CD1c-positive myeloid dendritic cell (primary cell): ENCODE measurements around the gene MCM8.

Experiments
- DNase-seq: peaks from one replicate; pipeline ENCODE4 v3.0.0-alpha.2; 2016; ENCODE audit errors: extremely low spot score

MCM8 gene

DNA sequence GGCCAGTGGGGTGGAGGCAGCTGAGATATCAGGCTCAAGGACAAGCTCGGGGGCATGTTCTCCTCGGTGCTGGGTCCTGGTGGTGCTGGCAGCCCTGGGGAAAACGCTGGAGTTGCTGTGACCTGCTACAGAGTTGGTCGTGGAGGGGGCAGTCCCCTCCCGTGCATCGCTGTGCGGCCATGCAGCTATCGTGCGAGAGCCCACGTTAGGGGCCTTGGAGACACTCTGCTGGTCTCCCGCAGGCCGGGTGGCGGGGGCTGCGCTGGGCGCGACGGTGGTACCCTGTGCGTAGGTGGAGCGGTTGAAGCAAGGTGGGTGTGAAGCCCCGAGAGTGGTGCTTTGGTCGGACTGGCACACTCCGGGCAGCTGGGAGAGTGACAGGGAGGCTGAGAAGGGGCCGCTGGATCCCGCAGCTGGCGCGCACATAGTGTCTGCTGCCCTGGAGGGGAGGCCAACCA lies 91.4 kb downstream of the MCM8 start:
- DNase-seq = no peak

DNA sequence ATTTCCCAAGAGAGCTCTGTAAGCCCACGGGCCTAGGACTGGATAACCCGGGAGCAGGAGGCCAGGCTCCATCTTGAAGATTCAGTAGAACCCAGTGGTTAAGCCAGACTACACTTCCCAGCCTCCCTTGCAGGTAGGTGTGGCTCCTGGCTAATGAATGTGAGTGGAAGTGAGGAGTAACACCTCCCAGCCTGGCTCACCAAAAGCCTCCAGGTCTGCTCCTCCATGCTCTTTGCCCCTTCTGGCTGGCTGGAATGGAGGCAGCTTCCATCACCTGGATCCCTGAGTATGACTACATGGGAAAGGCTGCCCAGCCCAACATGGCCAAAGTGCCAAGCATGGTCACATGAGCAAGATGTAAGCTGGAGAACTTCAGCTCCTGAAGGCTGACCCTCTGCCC lies 93.7 kb downstream of the MCM8 start:
- no peak for DNase-seq

DNA sequence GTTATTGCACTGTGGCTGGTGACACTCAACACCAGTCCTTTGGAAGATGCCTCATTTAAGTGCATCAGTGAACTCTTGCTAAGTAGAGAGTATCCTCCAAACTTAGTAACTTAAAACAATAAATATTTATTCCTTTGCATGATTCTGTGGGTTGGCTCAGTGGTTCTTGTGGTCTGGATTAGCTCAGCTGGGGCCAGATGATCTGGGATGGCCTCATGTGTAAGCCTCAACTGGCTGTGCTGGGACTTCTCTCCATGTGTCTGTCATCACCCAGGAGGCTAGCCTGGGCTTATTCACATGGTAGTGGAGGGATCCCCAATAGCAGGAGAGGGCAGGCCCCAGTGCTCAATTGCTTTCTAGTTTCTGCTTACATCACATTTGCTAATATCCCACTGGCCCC lies 95.1 kb downstream of the MCM8 start:
- no peak for DNase-seq

DNA sequence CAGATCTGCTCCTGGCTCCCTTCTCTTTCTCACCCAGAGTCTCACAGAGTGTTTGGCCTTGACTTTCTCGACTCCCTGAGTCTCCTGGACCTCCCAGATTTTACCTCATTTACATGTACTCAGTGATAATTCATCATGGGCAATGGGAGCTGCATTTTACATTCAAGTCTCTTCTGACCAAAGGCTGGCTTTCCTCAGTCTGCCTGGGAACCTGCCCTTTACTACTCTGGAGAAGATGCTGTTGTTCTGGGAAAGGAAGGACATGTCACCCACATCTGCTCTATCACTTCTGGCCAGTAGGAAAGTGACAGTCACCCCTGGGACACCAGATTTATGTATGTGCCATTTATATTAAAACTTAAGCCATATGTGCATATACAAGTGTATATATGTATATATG lies 96.0 kb downstream of the MCM8 start:
- DNase-seq = no peak

DNA sequence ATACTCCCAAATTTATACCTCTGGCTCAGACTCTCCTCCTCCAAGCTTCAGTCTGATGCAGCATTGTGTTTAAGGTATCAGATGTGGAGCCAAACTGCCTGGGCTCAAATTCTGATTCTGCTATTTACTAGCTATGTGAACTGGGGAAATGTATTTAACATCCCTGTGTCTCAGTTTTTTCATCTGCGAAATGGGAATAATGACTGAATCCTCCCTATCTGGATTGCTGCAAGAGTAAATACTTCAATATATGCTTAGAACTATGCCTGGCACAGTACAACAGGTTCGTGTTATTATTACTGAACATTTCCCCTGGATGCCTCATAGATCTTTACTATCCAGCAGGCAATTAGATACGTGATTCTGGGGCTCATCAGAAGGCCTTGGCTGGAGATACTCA lies 97.9 kb downstream of the MCM8 start:
- no peak for DNase-seq
